ENCODE results near the gene EXOC1L. TPM values are rescaled to one million over a fixed set of nuclear protein-coding genes. Genes with fewer than 3 reads are reported as not detected.
A peak's percentile ranks its signal among the peaks of the same experiment; 100 is the strongest.

Gene EXOC1L, protein sequence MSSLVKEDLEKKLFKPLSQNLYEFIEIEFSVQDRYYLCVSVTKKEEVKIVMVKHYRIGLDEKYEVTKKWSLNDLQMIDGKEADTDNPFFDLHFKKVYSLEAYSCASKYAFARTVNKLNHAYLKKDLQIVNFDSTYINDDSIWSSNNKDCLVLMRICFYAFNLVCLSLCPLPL
- not detected in 2 replicates for total RNA-seq
- long read RNA-seq, result 0 reads

DNA sequence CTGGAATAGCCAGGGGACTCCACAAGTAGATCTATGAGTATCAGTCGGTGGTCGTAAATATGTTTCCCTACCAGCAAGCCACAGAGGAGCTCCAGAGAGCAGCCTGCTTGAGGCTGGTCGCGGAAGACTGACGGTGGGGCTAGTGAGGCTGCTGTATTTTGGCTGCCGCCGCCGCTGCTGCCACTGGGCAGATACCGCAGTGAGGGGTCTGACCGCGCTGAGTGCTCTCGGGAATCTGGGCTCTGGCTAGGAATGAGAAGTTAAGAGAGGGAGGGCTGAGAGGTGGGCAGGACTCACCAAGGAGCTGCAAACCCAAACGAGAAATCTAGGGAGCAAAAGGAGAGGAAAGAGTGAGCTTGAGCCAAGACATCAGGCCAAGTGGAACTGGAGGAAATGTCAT is at the start of gene EXOC1L:
Gene EXOC1L, plus strand, starts transcription at position 157 of the 400 bp plus-strand sequence. Its CDS starts 237 bp downstream, at position 394.
- Mint-ChIP-seq H3K27ac (ENCODE audit: unreplicated experiment) (no peak within 1 kb of the TSS), H3K4me3 (peak within 1 kb of the TSS; percentile 61), H3K27me3 (ENCODE audit: low read depth) (peaks cover 27% of the 10 kb centered on the region), H3K36me3 (ENCODE audit: low read depth) (no peaks in the 10 kb centered on the region), H3K9me3 (no peaks in the 10 kb centered on the region), H3K4me1 (peaks cover 6% of the 10 kb centered on the region)
- TF ChIP-seq, protein P1, sequence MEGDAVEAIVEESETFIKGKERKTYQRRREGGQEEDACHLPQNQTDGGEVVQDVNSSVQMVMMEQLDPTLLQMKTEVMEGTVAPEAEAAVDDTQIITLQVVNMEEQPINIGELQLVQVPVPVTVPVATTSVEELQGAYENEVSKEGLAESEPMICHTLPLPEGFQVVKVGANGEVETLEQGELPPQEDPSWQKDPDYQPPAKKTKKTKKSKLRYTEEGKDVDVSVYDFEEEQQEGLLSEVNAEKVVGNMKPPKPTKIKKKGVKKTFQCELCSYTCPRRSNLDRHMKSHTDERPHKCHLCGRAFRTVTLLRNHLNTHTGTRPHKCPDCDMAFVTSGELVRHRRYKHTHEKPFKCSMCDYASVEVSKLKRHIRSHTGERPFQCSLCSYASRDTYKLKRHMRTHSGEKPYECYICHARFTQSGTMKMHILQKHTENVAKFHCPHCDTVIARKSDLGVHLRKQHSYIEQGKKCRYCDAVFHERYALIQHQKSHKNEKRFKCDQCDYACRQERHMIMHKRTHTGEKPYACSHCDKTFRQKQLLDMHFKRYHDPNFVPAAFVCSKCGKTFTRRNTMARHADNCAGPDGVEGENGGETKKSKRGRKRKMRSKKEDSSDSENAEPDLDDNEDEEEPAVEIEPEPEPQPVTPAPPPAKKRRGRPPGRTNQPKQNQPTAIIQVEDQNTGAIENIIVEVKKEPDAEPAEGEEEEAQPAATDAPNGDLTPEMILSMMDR (conservative IDR thresholded peaks at IDR 0.05), result no peak
- peak; percentile 35 for DNase-seq (ENCODE audit: low read depth, low spot score)

DNA sequence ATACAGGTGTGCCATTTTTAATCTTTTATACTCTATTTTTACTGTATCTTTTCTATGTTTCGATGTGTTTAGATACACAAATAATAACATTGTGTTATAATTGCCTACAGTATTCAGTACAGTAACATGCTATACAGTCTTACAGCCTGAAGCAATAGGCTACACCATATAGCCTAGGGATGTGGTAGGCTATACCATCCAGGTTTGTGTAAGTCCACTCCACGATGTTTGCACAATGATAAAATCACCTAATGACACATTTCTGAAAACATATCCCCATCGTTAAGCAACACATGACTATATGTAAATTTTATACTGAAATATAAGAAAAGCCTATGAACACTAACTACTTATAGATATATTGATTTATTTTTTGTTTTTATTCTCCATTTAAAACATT is 48.9 kb upstream of the EXOC1L start:
- Mint-ChIP-seq H3K27ac (ENCODE audit: unreplicated experiment) (no peak overlapping the region), H3K36me3 (ENCODE audit: low read depth) (no peaks in the 10 kb centered on the region), H3K4me3 (no peak overlapping the region), H3K9me3 (no peaks in the 10 kb centered on the region), H3K27me3 (ENCODE audit: low read depth) (peaks cover 2% of the 10 kb centered on the region), H3K4me1 (peaks cover 5% of the 10 kb centered on the region)
- DNase-seq (ENCODE audit: low read depth, low spot score), result no peak
- TF ChIP-seq, protein P1 (conservative IDR thresholded peaks at IDR 0.05), result no peak

DNA sequence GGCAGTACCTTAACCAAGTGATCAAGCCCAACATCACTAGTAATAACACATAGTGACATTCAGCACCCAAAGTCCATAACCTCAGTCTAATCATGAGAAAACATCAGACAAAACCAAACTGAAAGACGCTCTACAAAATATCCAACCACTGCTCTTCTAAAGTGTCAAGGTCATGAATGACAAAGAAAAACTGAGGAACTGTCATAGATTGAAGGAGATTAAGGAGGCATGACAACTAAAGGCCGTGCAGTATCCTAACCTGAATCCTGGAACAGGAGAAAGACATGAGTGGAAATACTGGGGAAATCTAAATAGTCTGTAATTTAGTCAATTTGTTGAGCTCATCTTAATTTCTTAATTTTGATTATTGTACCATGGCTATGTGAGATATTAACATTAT is 38.2 kb upstream of the EXOC1L start:
- Mint-ChIP-seq H3K36me3 (ENCODE audit: low read depth) (no peaks in the 10 kb centered on the region), H3K27ac (ENCODE audit: unreplicated experiment) (no peak overlapping the region), H3K9me3 (peaks cover 5% of the 10 kb centered on the region), H3K4me3 (no peak overlapping the region), H3K4me1 (no peaks in the 10 kb centered on the region), H3K27me3 (ENCODE audit: low read depth) (no peaks in the 10 kb centered on the region)
- TF ChIP-seq, protein P1 (conservative IDR thresholded peaks at IDR 0.05), result no peak
- no peak for DNase-seq (ENCODE audit: low read depth, low spot score)

DNA sequence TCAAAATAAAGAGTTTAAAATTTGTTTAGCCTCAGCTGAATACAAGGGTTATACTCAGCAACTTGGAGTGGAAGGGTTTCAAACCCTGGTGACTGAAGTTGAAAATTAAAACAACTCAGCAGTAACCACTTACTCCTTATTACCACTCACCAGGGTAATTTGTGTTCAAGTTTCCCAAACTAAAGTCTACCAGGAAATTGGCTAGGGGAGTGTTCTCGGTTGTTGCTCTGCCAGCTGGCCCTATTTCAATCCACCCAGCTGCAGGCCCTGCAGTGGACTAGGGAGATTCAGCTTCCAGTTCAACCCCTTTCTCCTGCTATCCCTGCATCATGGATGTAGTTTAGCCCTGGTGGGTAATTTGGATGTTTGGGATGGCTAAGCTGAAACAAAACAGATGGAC is 37.8 kb upstream of the EXOC1L start:
- no peak overlapping the region for H3K27ac Mint-ChIP-seq (ENCODE audit: unreplicated experiment)
- H3K27me3 Mint-ChIP-seq (ENCODE audit: low read depth), result no peaks in the 10 kb centered on the region
- no peaks in the 10 kb centered on the region for H3K36me3 Mint-ChIP-seq (ENCODE audit: low read depth)
- no peak for DNase-seq (ENCODE audit: low read depth, low spot score)
- no peak overlapping the region for H3K4me3 Mint-ChIP-seq
- peaks cover 5% of the 10 kb centered on the region for H3K9me3 Mint-ChIP-seq
- TF ChIP-seq, protein P1 (conservative IDR thresholded peaks at IDR 0.05), result no peak
- H3K4me1 Mint-ChIP-seq, result no peaks in the 10 kb centered on the region

DNA sequence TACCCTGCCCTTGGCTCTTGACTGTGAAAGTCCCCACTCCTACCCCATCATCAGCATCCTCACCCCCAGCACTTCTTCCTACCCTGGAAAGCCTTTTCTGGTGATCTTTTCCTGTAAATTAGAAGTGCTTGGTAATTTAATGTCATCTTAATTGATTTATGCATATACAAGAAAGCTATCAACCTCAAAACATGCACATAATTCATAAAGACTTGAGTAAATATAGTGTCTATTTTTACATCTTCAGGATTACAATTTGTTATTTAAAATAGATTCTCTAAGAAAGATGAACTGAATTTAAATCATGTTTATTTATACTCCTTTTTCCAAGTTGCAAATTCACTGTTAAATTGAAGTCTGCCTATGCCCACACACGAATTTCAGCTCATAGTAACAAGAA is 36.0 kb upstream of the EXOC1L start:
- H3K36me3 Mint-ChIP-seq (ENCODE audit: low read depth), result no peaks in the 10 kb centered on the region
- no peaks in the 10 kb centered on the region for H3K9me3 Mint-ChIP-seq
- H3K27ac Mint-ChIP-seq (ENCODE audit: unreplicated experiment), result no peak overlapping the region
- TF ChIP-seq, protein P1 (conservative IDR thresholded peaks at IDR 0.05), result no peak
- DNase-seq (ENCODE audit: low read depth, low spot score), result no peak
- H3K4me3 Mint-ChIP-seq, result no peak overlapping the region
- no peaks in the 10 kb centered on the region for H3K4me1 Mint-ChIP-seq
- H3K27me3 Mint-ChIP-seq (ENCODE audit: low read depth), result no peaks in the 10 kb centered on the region

Data from neural crest cell (in vitro differentiated cells).